LoVo (cell line): ENCODE measurements around the gene SETD7.
"Not testable (repeated sequence)": the region's sequence is repeated elsewhere in the genome, so short reads cannot be mapped to it uniquely, and the experiment has no call there.

Experiments used
- DNase-seq: peaks from one replicate; pipeline ENCODE4 v3.0.0-alpha.2; 2016; ENCODE audit warnings: low spot score

Gene SETD7

DNA sequence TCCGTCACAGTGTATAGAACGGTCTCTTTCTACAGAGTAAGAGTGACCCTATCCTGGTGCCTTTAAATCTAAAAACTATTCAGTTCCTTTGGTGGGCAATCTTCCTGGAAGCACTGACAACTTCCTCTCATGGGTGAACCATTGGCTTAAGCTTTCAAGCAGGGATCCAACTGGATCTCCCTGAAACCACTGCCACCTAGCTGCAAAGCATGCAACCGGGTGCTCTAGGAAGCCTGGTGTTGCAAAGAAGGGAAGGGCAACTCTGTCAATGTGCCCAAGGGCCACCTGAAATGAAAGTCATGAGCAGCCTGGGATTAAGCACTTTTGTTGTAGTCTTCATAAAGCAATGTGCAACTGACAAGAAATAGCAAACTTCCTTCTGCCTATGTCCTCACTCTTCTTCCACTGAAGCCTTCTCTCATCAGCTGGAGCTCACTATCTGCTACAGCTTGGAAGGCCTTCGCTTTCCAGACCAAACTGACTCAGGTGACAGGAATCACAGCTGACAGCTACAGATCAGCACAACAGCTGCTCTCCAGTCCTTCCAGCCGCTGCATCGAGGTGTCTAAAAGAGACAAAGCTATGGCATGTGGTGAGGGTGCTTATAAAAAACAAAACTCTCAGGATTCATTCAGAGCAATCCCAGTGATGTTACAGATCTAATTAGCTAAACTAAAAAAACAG is 46.1 kb downstream of the SETD7 start:
- no peak for DNase-seq

DNA sequence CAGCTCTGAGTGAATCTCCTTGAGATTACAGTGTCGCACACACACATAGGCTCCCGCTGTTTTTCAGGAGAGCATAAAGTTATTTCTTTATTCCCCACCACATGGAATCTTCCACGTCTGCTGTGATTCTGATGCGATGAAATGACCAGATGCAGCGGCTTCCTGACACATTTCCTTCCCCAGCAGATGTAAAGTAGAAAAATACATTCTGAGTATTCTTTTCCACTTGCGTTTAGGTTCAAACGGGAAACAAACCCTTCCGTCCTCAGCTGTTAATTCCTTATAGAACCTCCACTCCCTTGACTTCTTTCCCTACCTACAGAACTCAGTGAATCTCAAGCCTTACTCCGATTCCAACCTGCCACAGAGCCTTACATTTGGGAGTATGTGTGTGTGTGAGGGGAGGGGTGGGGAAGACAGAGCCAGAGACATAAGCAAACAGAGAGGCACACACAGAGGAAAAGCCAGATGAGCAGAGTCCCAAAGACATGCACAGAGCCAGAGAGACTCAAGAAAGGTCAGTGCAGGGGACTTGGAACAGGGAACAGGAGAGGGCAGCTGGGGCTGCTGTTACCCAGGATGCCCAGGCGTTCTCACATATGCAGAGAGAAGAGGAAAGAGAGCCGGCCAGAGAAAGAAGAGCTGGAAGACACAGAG is 47.3 kb downstream of the SETD7 start:
- DNase-seq, result no peak

DNA sequence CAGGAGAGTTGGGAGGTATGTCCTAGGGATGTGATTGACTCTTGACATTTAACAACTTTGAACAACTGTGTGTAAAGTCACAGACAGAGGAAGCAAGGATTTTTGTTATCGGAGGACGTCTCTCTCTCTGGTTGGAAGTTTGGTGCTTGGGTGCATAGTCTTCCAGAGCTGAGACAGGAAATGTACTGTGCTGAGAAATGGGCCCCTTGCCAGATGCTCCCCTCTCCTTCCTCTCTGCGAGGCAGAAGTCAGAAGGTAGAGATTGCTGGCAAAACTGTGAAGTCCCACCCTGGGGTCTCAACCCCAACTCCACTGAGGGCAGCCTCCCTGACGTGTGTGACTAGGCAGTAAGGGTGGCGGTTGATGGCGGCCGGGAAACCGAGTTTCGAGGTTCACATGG is 49.2 kb downstream of the SETD7 start:
- no peak for DNase-seq

DNA sequence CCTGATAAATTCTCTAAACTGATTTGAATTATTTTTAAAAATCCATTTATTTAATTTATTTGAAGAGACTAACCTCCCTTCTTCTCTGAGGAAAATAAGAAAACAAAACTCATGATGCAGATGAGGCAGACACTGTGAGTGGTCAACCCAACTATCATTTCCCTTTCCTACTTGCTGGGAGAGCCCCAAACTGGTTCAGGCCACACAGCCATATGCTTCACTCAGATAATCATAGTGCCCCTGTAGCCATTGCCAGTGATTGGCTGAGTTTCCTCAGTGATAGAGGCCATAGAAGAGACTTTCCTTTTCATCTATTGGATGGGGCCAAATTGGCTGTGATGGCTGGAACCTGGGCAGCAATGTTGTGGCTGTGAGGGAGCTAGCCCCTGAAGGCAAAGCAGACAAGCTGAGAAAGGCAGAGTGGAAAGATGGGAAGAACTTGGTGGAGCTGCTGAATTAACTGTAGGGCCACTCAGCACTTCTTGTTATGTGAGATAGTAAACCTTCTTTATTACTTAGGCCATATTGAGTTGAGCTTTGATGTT is 52.3 kb downstream of the SETD7 start:
- DNase-seq, result no peak

DNA sequence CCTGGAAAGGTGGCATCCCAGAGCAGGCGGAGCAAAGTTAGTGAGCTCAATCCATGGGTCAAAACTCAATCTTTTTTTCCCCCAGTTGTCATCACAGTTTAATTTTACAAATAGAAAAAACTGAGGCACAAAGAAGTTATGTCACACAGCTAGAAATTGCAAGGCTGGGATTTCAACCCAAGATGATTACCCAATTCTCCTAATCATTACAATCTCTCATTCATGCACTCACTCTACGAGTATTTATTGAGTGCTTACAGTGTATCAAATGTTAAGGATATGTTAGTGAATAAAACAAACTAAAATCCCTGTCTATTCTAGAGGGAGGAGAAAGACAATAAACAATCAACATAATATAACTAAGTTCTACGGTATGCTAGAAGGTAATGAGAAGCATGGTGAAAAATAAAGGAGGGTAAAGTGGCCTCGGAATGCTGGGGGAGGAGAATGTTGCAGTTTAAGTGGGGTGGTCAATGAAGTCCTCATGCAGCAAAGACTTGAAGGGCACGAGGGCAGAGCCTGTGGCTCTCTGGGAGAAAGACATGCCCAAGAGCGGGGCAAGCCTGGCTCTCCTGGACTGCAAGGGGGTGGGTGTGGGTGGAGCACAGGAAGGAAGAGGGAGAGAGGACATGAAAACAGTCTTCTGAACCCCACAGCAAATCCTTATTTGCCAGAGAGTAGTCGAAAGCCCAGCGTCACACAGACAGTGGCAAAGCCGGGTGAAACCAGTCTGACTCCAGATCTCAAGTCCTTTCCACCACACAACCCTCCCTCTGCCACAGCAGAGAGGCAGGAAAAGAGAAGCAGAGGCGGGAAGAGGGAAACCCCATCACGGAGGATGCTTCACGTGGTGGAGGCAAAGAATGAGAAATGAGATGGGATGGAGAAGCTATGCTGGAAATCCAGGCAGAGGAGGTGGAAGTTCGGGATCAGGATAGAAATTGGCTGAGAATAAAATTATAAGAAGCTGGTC is 53.8 kb downstream of the SETD7 start:
- no peak for DNase-seq

DNA sequence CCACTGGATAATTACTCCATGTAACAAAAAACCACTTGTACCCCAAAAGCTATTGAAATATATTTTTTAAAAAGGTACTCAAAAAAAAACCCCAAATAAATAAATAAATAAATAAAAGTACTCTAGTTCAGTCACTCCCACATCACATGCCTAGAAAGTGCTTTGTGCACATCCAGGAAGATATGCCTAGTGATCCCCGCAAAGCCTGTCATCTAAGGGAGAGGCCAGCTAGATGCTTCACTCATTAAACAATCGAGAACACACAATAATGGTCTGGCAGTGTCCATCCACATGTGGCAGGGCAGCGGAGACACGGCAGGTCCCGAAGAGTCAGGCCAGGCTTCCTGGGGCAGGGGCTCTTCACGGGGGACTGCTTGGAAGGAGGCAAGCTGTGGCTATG is 54.5 kb downstream of the SETD7 start:
- DNase-seq, result no peak

DNA sequence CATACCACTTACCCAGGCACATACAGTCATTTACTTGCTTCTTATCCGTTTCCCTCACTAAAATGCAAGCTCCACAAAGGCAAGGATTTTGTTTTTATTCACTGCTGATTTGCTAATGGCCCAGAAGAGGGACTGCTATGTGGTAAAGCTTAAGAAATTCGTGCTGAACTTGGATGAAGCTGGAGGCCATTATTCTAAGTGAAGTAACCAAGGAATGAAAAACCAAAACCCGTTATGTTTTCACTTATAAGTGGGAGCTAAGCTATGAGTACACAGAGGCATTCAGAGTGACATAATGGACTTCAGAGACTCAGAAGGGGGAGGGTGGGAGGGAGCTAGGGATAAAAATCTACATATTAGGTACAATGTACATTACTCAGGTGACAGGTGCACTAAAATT is 54.9 kb downstream of the SETD7 start:
- no peak for DNase-seq

DNA sequence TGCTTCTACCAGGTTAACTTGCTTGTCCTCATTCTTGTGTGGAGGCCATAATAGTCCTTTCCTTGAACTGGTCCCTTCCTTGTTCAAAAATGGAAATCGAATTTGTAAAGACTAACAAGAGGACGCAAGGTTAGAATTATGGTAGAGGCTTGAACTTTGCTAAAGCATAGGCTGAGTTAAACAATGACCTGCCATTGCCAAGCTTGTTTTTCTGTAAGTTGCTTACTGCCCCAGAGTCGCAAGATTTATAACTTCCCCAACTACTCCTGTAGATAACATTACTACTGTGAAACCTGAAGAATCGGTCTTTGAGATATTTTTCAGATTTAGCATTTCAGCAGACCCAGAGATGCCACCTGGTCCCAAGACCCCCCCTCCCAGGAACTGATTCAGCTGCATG is 56.8 kb downstream of the SETD7 start:
- DNase-seq, result no peak

DNA sequence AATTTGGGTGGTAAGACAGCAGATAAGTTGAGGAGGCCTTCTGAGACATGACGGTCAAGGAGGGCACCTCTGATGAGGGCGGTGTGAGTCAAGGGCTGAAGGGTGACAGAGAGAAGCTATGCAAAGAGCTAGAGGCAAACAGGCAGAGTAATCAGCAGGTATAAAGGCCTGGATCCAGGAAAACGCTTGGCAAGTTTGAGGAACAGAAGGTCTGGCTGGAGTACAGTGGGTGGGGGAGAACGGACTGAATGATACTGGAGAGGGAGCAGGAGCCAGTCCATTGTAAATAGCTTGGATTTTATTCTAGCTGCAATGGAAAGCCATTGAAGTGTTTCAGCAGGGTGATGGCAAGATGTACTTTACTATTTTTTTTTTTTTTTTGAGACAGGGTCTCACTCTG is 62.8 kb downstream of the SETD7 start:
- DNase-seq, result no peak

DNA sequence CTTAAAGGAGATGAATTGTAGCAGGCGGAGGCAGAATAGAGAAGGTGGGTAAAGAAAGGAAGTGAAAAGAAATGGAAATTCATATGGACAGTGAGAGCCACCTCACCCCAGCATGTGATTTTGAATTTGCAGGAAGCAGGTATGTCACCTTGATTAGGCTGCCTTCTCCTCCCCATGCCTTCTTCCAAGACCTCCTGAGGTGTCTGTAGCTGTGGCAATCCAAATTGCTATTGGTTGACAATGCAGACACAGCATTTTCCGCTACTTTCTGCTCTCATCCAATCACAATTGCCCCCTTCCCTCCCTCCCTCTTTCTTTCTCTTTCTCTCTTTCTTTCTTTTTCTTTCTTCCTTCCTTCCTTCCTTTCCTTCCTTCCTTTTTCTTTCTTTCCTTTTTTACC is 63.6 kb downstream of the SETD7 start:
- no peak for DNase-seq

DNA sequence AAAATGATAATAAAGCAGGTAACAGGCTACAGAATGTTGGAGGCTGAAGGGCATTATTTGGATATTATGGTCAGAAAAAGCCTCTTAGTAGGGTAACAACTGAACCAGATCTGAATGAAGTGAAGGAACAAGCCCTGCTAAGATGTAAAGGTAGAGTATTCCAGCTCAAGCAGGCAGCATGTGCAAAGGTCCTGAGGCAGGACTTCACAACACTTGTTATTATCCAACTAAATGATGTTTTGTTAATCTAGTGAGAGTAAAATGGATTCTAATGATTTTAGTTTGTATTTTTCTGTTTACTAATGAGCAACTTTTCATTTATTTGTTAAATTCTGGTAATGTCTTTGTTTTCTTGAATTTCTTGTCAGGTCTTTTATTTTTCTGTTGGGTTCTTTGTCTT is 66.4 kb downstream of the SETD7 start:
- no peak for DNase-seq

DNA sequence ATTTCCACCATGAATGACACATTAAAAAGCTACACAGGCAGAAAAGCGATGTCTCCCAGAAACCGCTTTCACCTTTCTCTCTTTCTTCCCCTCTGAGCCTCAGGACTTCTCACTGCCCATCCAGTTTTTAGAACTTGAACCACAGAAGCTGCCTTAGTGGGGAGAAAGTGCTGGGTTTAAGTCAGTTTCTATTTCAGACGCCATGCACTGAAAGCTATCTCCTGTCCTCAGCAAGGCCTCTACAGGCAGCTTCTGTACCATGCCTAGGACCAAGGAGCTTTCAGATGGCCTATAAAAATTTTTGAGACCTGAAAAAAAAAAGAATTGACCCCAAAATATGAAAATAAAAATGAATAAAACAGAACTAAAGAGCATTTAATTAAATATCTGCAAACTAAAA is 67.6 kb downstream of the SETD7 start:
- no peak for DNase-seq

DNA sequence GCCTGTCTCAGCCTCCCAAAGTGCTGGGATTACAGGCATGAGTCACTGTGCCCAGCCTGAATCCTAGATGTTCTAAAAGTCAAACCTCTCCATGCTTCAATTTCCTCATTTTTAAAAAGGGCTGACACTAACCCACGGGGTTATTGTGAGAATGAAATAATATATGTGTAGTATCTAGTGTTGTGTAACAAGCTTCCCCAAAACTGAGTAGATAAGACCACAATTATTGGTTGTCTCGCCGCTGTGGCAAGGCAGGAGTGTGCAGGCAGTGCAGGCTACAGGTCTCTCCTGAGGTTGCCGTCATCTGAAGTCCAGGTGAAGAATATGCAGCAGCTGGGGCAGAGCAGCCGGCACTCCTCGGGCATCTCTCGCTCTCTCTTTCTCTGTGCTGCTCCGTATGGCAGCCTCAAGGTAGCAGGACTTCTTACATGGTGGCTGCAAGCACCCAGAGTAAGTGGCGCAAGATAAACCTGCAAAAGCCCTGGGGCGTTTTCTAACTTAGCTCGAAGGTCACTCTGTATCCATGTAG is 71.2 kb downstream of the SETD7 start:
- peak; percentile 11 for DNase-seq

DNA sequence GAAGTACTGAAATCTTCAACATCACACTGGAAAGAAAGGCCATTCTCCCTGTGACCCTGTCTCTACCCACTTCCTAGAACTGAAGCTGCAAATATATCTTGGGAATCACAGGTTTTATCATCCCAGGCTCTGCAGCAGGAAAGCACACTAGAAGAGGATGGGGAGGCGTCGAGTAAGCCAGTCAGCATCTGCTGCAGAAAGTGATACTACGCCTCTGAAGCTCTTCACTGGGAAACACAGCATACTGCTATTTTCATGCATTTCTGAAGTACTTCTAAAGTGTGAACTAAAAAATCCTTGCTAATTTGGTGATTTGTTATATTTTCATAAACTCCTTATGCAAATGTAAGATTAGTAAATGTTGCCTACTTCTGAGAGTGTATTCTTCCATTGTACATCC is 73.0 kb downstream of the SETD7 start:
- no peak for DNase-seq

DNA sequence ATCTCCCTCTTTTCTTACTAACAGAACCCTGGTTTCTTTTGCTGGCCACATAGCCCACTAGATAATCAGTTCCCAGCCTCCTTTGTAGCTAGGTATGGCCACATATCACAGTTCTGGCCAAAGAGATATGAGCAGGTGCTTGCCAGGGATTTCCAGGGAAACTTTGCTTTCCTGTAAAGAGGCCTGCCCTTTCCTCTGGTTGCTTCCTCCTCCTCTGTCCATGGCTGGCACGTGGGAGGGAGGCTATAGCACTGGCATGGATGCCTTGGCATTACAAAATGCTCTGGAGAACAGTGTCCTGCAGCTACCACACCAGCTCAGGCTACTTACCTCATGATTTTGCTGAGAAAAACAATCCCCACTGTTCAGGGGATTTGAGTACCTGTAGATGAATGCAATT is 74.6 kb downstream of the SETD7 start:
- no peak for DNase-seq

DNA sequence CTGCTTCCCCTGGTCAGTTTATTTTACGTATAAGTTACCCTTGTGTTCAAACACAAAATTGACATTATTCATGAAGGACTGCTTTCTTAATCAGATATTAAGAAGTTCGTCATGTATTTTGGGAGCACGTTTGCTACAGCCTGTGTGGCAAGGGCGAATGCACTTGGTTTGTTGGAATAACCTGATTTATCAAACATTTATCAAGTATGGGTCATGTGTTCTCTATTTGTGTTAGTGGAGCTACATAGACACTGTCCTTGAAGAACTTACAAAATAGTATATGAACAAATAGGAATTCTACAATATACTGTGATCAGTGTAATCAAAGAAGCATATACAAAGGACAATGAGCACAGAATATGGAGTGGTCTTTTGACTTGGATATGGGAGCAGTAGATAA is 79.7 kb downstream of the SETD7 start:
- no peak for DNase-seq

DNA sequence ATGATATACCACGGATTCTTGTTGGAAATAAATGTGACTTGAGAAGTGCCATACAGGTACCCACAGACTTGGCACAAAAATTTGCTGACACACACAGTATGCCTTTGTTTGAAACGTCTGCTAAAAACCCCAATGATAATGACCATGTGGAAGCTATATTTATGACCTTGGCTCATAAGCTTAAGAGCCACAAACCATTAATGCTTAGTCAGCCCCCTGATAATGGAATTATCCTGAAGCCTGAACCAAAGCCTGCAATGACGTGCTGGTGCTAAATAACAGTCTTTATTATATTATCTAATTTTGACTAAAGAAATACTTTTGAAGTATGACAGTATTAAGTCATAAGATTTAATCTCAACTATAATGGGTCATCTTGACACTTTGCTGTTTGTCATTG is 83.2 kb downstream of the SETD7 start:
- no peak for DNase-seq

DNA sequence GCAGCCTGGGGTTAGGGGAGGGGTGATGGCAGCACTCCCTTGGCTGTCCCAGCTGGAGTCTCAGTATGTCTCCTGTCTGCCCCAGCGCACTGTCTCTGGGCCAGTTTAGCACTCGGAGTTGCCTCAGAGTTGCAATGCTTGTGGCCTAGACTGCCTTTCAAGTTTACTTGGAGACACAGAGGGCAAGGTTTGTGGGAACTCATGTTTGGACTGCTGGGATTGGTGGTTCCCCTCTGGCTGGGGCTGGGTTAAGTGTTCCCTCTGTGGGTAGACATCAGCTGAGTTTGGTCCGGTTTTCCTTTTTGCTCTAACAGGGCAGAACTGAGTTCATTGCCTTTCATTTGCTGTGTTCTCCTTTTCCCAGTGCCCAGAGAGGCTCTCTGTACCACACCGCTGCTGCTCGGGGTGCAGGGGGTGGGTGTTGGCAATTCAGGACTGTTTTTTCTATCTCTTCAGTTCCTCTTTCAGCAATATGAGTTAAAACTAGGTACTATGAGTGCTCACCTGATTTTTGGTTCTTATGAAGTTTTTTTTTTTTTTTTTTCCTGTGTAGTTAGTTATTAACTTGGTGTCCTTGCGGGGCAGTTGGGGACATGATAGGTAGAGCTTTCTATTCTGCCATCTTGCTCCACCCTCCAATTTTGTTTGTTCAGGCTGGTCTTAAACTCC is 84.9 kb downstream of the SETD7 start:
- DNase-seq, result no peak

DNA sequence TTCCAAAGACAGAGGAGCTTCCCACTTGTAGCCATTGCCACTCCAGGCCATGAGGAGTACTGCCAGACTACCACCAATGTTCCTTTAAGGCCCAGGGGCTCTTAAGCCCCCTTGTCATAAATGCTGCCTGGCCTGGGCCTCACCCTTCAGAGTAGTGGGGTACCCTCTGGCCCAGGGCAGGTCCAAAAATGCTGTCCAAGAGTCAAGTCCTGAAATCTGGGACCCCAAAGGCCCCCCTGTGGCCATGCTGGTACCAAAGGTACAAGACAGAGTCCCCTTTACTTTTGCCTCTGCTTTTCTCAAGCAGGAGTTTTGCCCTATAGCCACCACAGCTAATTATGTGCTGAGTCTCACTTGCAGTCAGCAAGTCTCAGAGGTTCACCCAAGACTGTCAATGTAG is 85.7 kb downstream of the SETD7 start:
- DNase-seq, result no peak

DNA sequence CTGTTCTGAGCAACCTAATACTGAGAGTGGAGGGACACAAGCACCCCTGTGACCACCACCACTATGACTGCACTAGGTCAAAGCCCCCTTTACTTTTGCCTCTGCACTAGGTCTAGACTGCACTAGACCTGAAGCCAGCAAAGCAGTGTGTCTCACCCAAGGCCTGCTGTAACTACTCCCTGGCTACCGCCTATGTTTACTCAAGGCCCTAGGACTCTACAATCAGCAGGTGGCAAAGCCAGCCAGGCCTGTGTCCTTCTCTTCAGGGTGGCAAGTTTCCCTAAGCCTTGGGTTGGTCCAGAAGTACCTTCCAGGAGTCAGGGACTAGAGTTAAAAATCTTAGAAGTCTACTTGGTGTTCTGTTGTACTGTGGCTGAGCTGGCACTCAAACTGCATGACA is 86.2 kb downstream of the SETD7 start:
- no peak for DNase-seq

DNA sequence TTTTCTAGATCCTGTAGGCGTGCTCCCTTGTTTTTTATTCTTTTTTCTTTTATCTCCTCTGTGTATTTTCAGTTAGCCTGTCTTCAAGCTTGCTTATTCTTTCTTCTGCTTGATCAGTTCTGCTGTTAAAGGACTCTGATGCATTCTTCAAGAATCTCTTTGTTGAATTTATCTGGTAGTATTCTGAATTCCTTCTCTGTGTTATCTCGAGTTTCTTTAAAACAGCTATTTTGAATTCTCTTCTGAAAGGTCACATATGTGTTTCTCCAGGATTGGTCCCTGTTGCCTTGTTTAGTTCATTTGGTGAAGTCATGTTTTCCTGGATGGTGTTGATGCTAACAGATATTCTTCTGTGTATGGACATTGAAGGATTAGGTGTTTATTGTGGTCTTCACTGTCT is 86.8 kb downstream of the SETD7 start:
- no peak for DNase-seq

DNA sequence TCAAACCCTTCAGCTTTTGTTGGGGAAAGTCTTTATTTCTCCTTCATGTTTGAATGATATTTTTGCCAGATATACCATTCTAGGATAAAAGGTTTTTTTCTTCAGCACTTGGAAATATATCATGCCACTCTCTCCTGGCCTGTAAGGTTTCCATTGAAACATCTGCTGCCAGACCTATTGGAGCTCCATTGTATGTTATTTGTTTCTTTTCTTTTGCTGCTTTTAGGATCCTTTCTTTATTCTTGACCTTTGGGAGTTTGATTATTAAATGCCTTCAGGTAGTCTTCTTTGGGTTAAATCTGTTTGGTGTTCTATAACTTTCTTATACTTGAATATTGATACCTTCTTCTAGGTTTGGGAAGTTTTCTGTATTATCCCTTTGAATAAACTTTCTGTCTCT is 87.3 kb downstream of the SETD7 start:
- DNase-seq, result not testable (repeated sequence)
